Measurements from ENCODE around the gene ADORA1.

The ADORA1 gene

GRCh38 chr1:203124011-203124410 lies 3.5 kb upstream of the ADORA1 start:
- DNase-seq, result no peak

GRCh38 chr1:203124546-203125317 lies 2.8 kb upstream of the ADORA1 start:
- DNase-seq, result no peak

GRCh38 chr1:203126151-203126865 lies 1.2 kb upstream of the ADORA1 start:
- DNase-seq, result no peak

GRCh38 chr1:203126866-203127665 lies 460 bp upstream of the ADORA1 start:
- DNase-seq, result no peak

- no peak for DNase-seq
Observed at GRCh38 chr1:203128431-203128715, 847 bp downstream of the ADORA1 start.

- no peak for DNase-seq
Observed at GRCh38 chr1:203128716-203129500, 1.4 kb downstream of the ADORA1 start.

GRCh38 chr1:203129501-203130231 lies 2.1 kb downstream of the ADORA1 start:
- DNase-seq, result no peak

- no peak for DNase-seq
Observed at GRCh38 chr1:203130358-203130985, 2.9 kb downstream of the ADORA1 start.

GRCh38 chr1:203131548-203132200 lies 4.1 kb downstream of the ADORA1 start:
- DNase-seq, result no peak

- no peak for DNase-seq
Observed at GRCh38 chr1:203133970-203134725, 6.6 kb downstream of the ADORA1 start.

GRCh38 chr1:203135636-203136305 lies 8.2 kb downstream of the ADORA1 start:
- DNase-seq, result no peak

GRCh38 chr1:203136409-203137042 lies 9.0 kb downstream of the ADORA1 start:
- DNase-seq, result no peak

- DNase-seq, result no peak
Observed at GRCh38 chr1:203137324-203137723, 9.8 kb downstream of the ADORA1 start.

GRCh38 chr1:203138066-203138465 lies 10.5 kb downstream of the ADORA1 start:
- no peak for DNase-seq

- DNase-seq, result no peak
Observed at GRCh38 chr1:203139976-203140475, 12.5 kb downstream of the ADORA1 start.

GRCh38 chr1:203140743-203141520 lies 13.4 kb downstream of the ADORA1 start:
- DNase-seq, result no peak

GRCh38 chr1:203142124-203142523 lies 14.6 kb downstream of the ADORA1 start:
- DNase-seq, result no peak

- no peak for DNase-seq
Observed at GRCh38 chr1:203142684-203143408, 15.3 kb downstream of the ADORA1 start.

Data from stimulated activated CD4-positive, alpha-beta T cell treated with anti-CD3 and anti-CD28 coated beads, Interleukin-4, amount 100 ng/mL, for 4 hours (primary cell).